Loucy (cell line): ENCODE data around the gene ZNF761.
A peak's percentile ranks its signal among the peaks of the same experiment; 100 is the strongest.
"Not testable (repeated sequence)": the region's sequence is repeated elsewhere in the genome, so short reads cannot be mapped to it uniquely, and the experiment has no call there.

Experiments used
- H2AFZ ChIP-seq: fragments of 200-600 bp; sonication (generic); 2 replicates; pipeline ENCODE4 v1.6.0; 2016; ENCODE audit warnings: antibody characterized with exemption, mild to moderate bottlenecking, low read length, moderate library complexity
- H3F3A ChIP-seq: fragments of 200-600 bp; 2 replicates; pipeline ENCODE4 v1.6.0; 2016; ENCODE audit warnings: antibody characterized with exemption, low read depth, mild to moderate bottlenecking
- H3K27me3 ChIP-seq: fragments of 200-600 bp; sonication (generic); 2 replicates; pipeline ENCODE4 v1.6.1; 2014; ENCODE audit warnings: low read length, mild to moderate bottlenecking; ENCODE audit not compliant: insufficient read depth, poor library complexity, severe bottlenecking
- H3K36me3 ChIP-seq: fragments of 200-600 bp; sonication (generic); 2 replicates; pipeline ENCODE4 v1.6.1; 2016; ENCODE audit warnings: low read length; ENCODE audit not compliant: insufficient read depth
- H3K4me1 ChIP-seq: fragments of 200-600 bp; sonication (generic); 2 replicates; pipeline ENCODE4 v1.5.1; 2014; ENCODE audit warnings: low read length, mild to moderate bottlenecking; ENCODE audit not compliant: insufficient read depth, poor library complexity, severe bottlenecking
- H3K4me2 ChIP-seq: fragments of 200-600 bp; sonication (generic); 2 replicates; pipeline ENCODE4 v1.6.0; 2014; ENCODE audit warnings: antibody characterized with exemption, low read length, low read depth, mild to moderate bottlenecking; ENCODE audit not compliant: poor library complexity, severe bottlenecking
- H3K4me3 ChIP-seq: fragments of 200-600 bp; sonication (generic); 2 replicates; pipeline ENCODE4 v1.5.1; 2014; ENCODE audit warnings: low read length, mild to moderate bottlenecking, mixed read lengths; ENCODE audit not compliant: poor library complexity, severe bottlenecking
- H3K79me2 ChIP-seq: fragments of 200-600 bp; sonication (generic); 2 replicates; pipeline ENCODE4 v1.6.1; 2014; ENCODE audit warnings: low read length; ENCODE audit not compliant: insufficient read depth
- H3K9ac ChIP-seq: fragments of 200-600 bp; sonication (generic); 2 replicates; pipeline ENCODE4 v1.6.0; 2014; ENCODE audit warnings: mild to moderate bottlenecking, low read depth, low read length, moderate library complexity; ENCODE audit not compliant: poor library complexity, severe bottlenecking
- H3K9me2 ChIP-seq: fragments of 200-600 bp; sonication (generic); replicated peaks from 2 replicates; pipeline ENCODE4 v1.6.1; 2016; ENCODE audit warnings: low read depth, low read length, mixed read lengths
- H3K9me3 ChIP-seq: fragments of 200-600 bp; sonication (generic); 2 replicates; pipeline ENCODE4 v1.6.1; 2014; ENCODE audit warnings: mild to moderate bottlenecking, antibody characterized with exemption, low read length, low read depth; ENCODE audit not compliant: insufficient read depth
- H4K20me1 ChIP-seq: fragments of 200-600 bp; sonication (generic); 2 replicates; pipeline ENCODE4 v1.6.0; 2014; ENCODE audit warnings: antibody characterized with exemption, low read length, mild to moderate bottlenecking; ENCODE audit not compliant: insufficient read depth, poor library complexity, severe bottlenecking
- EZH2phosphoT487 ChIP-seq: fragments of 200-600 bp; IDR thresholded peaks from 2 replicates; pipeline ENCODE4 v1.6.1; 2018; ENCODE audit warnings: antibody characterized with exemption, mild to moderate bottlenecking, moderate library complexity, borderline replicate concordance
- TF ChIP-seq, protein P1 (sequence below): fragments of 200-600 bp; sonication (generic); conservative IDR thresholded peaks from 2 replicates; pipeline ENCODE4 v1.5.1; 2014; ENCODE audit warnings: mild to moderate bottlenecking, antibody characterized with exemption, low read length

ZNF761 gene

DNA sequence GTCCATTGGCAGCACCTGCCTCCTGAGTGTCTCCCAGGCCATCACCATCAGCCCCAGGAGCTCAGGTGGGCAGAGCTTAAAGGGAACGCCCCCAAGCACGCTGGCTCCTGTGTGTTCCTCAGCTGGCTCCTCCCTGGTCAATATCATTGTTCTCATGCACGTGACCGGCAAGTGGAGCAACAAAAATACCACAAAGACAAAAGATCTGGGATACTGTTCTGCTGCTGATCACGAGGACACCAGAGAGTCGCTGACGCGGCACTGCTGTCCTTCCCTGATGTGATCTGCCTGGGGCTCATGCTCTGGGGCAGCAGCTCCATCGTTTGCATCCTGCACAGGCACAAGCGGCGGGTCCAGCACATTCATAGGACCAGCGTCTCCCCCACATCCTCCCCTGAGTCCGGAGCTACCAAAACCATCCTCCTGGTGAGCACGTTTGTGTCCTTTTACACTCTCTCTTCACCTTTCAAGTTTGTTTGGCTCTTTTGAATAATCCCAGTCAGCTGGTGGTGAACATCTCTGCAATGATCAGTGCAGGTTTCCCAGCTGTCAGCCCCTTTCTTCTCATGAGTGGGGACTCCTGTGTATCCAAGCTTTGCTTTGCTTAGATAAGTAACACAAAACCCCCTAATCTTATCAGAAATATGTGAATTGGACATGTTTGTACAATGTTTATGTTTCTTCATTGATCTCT lies 72.0 kb downstream of the ZNF761 start:
- H3K9ac ChIP-seq, H3K4me2 ChIP-seq, H3K4me3 ChIP-seq, H3K4me1 ChIP-seq, H3K36me3 ChIP-seq, H3F3A ChIP-seq, H4K20me1 ChIP-seq, H3K9me3 ChIP-seq, H3K79me2 ChIP-seq, H3K27me3 ChIP-seq, H2AFZ ChIP-seq, H3K9me2 ChIP-seq: not testable (repeated sequence)

DNA sequence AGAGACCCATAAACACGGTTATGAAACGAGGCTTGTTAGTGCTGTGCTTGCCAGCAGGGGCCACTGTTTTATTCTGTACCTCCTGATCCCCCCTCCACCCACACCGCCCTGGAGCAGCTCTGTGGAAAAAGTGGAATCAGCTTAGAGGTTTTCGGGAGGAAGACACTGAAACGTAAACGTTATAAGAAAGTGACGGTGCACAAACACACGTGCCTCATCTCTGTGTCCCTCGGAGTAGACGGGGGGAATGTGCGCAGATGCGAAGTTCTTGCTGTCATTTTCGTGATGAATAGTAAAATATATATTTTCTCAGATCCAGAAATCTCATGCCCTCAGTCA lies 72.5 kb downstream of the ZNF761 start:
- not testable (repeated sequence) for H3K9me2 ChIP-seq, H2AFZ ChIP-seq, H3K9ac ChIP-seq, H3K4me3 ChIP-seq, H3K9me3 ChIP-seq, H3K4me2 ChIP-seq, H3K4me1 ChIP-seq, H3K27me3 ChIP-seq, H3K79me2 ChIP-seq, H4K20me1 ChIP-seq, H3F3A ChIP-seq, H3K36me3 ChIP-seq
- TF ChIP-seq, protein P1, sequence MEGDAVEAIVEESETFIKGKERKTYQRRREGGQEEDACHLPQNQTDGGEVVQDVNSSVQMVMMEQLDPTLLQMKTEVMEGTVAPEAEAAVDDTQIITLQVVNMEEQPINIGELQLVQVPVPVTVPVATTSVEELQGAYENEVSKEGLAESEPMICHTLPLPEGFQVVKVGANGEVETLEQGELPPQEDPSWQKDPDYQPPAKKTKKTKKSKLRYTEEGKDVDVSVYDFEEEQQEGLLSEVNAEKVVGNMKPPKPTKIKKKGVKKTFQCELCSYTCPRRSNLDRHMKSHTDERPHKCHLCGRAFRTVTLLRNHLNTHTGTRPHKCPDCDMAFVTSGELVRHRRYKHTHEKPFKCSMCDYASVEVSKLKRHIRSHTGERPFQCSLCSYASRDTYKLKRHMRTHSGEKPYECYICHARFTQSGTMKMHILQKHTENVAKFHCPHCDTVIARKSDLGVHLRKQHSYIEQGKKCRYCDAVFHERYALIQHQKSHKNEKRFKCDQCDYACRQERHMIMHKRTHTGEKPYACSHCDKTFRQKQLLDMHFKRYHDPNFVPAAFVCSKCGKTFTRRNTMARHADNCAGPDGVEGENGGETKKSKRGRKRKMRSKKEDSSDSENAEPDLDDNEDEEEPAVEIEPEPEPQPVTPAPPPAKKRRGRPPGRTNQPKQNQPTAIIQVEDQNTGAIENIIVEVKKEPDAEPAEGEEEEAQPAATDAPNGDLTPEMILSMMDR = peak; percentile 30; the same call in 1 of the 2 replicates

DNA sequence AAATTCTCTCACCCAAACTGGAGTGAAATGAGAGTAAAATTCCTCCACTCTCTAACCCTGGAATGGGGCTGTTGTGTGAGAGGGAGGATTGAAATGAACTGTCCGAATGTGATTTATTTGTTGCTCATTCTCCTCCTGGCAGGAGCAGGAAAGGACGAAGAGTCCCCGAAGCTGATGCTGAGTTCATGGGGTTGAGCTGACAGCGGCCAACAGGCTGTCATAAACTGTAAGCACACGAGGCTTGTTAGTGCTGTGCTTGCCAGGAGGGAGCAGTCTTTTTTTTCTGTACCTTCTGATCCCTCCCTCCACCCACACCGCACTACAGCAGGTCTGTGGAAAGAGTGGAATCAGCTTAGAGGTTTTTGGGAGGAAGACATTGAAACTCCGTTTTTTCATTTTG lies 73.1 kb downstream of the ZNF761 start:
- H3K27me3 ChIP-seq = no peaks in the 10 kb centered on the region
- H3K4me1 ChIP-seq = no peaks in the 10 kb centered on the region
- H3K9me2 ChIP-seq = no peaks in the 10 kb centered on the region
- H3K36me3 ChIP-seq = no peaks in the 10 kb centered on the region
- TF ChIP-seq, protein P1 = no peak
- TF ChIP-seq EZH2phosphoT487 = no peak
- no peak overlapping the region for H2AFZ ChIP-seq
- no peak overlapping the region for H3K4me3 ChIP-seq
- no peaks in the 10 kb centered on the region for H3F3A ChIP-seq
- H3K9me3 ChIP-seq = no peaks in the 10 kb centered on the region
- H3K9ac ChIP-seq = no peak overlapping the region
- no peaks in the 10 kb centered on the region for H3K79me2 ChIP-seq
- H4K20me1 ChIP-seq = no peaks in the 10 kb centered on the region
- no peak overlapping the region for H3K4me2 ChIP-seq

DNA sequence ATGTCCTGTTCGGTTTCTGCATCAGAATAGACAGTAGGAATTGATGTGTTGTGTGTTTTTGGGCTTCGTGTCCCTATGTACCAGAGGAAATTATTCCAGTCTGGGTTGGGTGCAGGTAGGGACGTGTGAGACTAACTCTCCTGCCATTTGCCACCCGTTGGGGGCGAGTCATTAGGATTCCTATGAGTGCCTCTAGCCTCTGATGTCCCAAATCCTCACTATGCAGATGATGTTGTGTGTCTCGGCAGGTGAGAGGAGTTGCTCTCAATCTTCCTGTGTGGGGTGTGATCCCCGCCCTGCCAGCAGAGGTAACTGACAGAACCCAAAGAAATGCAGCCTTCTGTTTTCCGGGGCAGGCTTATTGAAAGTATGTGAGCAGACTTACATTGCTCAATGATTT lies 74.9 kb downstream of the ZNF761 start:
- Histone ChIP-seq H2AFZ (no peak overlapping the region), H3F3A (no peaks in the 10 kb centered on the region), H3K9me2 (no peaks in the 10 kb centered on the region), H3K4me2 (no peak overlapping the region), H4K20me1 (no peaks in the 10 kb centered on the region), H3K9me3 (no peaks in the 10 kb centered on the region), H3K4me3 (no peak overlapping the region), H3K9ac (no peak overlapping the region), H3K27me3 (no peaks in the 10 kb centered on the region), H3K79me2 (no peaks in the 10 kb centered on the region), H3K4me1 (no peaks in the 10 kb centered on the region), H3K36me3 (no peaks in the 10 kb centered on the region)
- TF ChIP-seq, protein P1 = no peak
- no peak for TF ChIP-seq EZH2phosphoT487
